CD4-positive, alpha-beta T cell treated with Interleukin-17A for 1 hour (primary cell): ENCODE data around the gene DNAH14.
"Not testable (repeated sequence)": the region's sequence is repeated elsewhere in the genome, so short reads cannot be mapped to it uniquely, and the experiment has no call there.

ENCODE experiments used
- DNase-seq: peaks from one replicate; pipeline ENCODE4 v3.0.0-alpha.2; 2020

The DNAH14 gene

DNA sequence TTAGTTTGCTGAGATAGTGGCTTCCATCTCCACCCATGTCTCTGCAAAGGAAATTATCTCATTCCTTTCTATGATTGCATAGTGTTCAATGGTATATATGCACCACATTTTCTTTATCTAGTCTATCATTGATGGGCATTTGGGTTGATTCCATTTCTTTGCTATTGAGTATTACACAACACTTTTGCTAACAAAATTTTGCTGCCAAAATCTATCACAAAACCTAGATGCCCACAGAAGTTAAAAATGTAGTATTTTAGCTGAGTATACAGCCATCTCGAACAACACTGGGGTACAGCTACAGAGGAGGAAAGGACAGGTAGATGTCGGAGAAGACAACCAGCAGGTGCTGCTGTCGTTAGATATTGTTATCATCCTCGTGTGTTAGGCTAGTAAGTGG is 430.6 kb downstream of the DNAH14 start:
- DNase-seq = no peak

DNA sequence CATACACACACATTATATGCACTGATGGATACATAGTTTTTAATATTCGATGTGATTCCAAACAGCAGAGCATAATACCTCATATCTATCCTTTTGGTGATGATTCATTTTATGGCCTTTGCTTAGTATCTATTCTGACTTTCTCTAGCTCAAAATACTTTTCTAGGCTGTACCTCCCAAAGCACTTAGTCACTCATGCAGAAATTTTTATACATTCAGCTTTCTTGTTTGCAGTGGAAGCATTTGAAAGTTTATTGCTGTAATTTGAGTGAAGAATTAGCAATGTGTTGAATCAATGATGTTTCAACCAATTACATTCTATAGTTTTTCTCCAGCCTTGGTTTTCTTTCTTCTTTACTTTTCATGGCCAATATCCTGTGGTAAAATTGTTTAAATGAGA is 431.7 kb downstream of the DNAH14 start:
- DNase-seq = no peak

DNA sequence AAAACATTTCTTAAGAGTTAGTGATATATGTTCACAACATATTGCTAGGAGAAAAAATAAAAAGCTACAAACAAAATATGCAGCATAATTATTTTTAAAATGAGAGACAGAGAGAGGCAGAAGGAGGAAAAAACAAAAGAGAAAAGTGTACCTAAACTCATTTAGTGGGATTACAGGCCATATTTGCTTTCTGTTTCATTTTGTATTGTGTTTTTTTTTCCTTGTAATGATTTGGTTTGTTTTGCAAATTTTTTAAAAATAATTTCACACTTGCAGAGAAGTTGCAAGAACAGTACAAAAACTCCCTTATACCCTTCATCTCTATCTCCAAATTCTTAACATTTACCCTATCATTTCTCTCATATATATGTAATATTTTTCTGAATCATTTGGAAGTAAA is 433.3 kb downstream of the DNAH14 start:
- DNase-seq = no peak

DNA sequence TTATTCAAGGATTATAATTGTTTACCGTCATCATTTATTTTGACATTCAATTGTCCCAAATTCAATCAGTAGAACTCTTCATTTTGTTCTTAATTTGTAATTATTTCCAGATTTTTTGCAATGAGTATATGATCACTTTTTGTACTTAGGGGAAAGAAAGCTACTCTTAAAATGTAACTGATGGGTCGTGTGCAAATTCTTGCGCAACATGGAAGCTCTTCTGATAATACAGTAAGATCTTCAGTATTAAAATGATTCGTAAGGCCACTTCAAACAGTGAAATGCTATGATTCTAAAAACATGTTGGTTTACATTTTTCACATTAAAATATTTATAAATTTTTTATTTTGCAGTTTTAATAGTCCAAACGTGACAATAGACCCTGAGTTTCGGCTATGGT is 435.0 kb downstream of the DNAH14 start:
- DNase-seq = no peak

DNA sequence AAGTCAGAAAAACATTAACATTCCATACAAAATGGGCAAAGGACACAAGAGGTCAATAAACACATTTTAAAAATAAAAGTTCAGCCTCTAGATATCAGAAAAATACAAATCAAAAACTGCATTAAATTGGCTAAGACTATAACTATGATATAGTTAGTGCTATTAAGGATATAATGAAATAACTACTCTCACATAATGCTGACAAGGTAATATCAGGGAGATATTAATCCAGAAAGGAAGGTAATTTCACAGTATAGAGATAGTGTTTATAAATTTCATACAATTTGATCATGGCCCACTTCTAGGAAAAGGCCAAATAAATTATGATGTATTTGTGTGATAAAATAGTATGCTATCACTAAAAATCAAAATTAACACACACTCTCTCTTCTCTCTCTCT is 436.5 kb downstream of the DNAH14 start:
- DNase-seq = no peak

DNA sequence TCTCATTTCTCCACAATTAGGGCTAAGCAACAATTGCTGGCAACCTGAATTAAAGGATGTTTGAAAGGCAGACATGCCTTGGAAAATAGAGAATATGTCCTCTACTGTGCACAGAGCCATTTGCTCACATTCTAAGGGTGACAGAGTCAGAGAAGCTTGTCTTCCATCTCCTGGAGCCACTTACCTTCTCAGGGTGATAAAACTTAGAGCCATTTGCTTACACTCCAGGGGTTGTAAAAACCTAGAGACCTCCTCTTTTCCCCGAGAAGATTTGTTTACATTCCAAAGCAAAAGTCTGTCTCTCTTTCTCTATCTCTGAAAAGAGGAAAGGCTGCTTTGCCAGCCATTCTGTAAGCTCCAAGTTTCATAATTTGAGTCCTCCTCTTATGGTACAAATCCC is 437.1 kb downstream of the DNAH14 start:
- DNase-seq = no peak

DNA sequence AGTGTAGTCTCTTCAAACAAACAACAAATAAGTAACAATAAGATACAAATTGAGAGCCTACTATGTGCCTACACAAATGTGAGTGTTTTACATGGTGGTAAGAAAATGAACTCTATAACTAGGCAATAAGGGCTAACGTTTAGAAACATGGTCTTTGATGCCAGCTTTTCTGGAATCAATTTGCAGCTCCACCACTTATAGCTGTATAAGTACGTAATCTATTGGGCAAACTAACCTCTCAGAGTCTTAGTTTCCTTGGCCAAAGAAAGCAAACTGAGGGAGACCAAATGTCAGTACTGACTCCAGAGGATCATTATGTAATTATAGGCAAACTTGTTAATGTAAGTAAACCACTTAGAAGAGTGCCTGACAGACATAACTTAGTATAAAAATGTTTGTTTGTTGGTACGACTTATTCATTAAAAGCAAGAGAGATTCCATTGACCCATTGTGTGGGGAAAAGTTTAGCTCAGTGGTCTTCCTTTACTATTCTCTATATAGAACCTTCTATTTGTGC is 438.6 kb downstream of the DNAH14 start:
- DNase-seq = no peak

DNA sequence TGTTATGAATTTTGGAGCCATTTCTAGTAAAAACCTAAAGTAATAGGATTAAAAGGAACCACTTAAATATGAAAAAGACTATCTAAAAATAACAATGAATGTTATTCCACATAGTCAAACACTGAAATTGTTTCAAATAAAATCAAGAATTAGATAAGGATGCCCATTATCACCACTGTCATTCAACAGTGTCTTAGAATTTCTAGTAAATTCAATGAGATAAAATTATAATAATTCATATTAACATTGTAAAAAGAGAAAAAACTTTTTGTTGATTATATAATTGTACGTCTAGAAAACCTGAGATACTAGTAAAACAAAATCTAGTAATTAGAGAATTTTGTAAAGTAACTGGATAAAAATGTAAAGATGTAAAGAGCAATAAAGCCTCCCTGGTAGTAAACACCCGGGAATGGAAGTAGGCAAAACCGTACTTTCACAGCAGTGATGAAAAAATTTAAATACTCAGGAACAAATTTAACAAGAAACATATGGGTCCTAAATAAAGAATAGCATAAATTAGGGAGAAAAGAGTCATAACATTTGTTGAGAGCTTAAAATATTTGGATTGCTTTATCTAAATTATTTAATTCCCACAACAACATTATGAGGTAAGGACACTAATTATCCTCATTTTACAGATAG is 442.0 kb downstream of the DNAH14 start:
- DNase-seq = no peak

DNA sequence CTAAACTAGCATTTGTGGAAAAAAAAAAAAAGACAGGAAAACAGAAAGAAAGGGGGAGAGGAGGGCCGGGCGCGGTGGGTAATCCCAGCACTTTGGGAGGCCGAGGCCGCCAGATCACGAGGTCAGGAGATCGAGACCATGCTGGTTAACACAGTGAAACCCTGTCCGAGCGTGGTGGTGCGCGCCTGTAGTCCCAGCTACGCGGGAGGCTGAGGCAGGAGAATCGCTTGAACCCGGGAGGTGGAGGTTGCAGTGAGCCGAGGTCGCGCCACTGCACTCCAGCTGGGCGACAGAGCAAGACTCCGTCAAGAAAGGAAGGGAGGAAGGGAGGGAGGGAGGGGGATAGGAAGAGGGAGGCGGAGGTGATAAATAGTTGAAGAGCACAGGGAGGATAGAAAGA is 443.7 kb downstream of the DNAH14 start:
- no peak for DNase-seq

DNA sequence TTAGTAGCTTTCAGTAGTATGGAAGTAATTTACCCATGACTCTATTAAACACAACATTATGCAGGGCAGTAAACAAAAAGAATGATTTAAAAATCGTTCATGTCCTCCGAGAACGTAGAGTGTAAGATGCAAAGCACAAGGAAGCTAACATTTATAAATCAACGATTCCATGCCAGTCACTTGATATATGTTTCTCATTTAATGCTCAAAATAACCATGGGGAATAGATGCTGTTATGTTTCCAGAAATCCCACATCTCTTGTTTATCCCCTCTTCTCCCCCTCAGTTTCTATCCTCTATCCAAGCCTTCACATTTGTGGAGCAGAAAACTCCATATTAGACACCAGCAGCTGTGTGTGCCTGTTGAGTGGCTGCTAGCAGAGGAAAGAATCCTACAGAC is 445.5 kb downstream of the DNAH14 start:
- DNase-seq = no peak

DNA sequence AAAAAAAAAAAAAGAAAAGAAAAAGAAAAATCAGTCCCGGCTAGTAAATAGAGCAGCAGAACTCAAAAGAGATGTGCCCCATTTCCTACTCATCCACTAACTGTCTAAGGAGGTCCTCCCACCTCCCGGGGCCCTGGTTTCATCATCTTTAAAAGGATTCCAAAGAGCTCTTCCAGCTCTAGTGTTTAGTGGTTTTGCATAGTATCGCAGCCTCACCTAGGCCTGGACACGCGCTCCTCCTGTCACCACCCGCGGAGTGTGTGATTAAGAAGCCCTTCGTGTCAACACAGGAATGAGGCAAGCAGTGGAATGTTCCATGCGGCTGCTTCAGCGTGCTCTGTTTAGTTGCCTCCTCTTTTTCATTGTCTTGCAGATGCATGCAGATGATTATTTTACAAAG is 449.4 kb downstream of the DNAH14 start:
- no peak for DNase-seq

DNA sequence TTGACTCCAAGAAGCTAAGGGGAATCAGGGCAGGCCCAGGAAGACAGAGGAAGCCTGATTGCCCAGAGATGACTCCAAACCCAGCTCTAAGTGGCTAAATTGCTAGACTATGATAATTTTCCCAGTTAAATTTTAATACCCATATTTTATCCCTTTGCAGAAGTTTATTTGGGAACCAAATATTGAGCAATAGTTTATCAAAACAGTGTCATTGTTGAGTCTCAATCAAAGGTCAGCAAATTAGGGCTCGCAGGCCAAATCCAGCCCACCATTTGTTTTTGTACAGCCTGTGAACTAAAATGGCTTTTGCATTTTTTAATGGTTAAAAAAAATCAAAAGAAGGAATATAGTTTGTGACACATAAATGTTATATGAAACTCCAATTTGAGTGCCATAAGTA is 451.2 kb downstream of the DNAH14 start:
- no peak for DNase-seq

DNA sequence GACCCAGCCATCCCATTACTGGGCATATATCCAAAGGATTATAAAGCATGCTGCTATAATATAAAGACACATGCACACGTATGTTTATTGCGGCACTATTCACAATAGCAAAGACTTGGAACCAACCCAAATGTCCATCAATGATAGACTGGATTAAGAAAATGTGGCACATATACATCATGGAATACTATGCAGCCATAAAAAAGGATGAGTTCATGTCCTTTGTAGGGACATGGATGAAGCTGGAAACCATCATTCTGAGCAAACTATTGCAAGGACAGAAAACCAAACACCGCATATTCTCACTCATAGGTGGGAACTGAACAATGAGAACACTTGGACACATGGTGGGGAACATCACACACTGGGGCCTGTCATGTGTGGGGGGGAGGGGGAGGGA is 457.4 kb downstream of the DNAH14 start:
- DNase-seq = not testable (repeated sequence)

DNA sequence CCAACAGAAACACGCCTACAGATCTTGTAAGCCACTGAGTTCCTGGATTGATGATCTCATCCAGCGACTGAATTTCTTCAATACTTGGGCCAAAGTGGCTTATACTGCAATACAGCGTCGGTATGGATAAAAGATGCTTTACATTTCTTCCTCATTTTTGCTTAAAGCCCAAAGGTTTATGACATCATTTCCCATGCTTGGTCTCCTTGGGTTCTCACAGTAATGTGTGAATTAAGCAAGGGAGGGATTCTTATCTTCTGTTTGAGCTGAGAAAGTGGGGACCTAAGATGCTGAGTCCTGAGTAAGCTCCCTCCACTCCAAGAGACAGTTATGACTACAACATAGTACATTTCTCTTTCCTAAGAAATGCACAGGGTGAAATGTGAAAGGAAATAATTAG is 458.9 kb downstream of the DNAH14 start:
- DNase-seq = no peak

DNA sequence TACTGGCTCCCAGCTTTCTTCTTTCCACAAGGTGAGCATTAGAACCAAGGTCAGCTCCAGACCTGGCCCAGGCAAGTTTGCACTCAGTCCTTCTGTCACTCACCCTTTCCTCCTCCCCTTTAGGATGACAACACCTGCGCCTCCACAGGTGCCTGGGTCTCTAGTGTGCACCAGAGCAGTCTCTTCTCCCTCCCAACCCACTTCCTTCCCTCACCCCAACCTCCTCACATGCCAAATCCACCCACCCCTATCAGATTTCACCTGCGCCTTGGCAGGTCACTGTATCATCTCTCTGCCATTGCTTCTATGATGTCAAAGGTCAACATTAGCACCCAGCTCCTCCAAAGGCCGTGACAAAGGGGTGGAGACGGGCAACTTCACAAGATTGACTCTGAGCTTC is 460.4 kb downstream of the DNAH14 start:
- no peak for DNase-seq

DNA sequence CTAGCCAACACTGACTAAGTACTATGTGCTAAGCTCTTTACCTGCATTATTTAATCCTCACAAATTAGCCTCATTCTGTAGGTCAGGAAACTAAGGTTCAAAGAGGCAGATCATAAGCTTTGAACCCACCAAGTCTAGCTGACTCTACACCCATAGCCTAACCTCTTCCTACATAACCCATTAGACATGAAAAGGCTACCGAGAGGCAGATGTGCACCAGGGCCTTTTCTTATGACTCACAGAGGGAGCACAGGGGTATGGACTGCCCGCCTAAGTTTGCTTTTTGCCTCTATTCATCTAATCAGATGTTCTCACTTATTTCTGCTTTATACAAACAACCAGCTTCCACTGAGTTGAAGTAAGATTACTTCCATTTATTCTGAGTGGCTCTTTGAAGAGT is 466.9 kb downstream of the DNAH14 start:
- DNase-seq = no peak

DNA sequence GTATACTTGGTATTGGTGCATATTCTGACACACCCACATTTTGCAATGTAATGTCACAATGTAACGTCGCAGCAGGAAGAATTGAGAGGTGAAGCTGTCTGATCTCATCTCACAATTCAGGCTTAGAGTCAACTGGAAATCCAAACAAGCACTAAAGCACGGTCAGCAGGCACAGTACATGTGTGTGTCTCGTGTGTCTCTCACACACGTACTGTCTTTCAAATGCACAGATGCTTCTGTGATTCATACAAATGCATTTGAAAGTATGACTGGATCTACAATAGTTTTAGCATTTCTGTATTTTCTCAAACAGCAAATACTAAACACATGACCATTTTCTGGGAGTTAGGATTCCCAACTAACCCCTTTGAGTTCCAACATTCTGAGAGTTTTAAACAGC is 471.5 kb downstream of the DNAH14 start:
- DNase-seq = no peak

DNA sequence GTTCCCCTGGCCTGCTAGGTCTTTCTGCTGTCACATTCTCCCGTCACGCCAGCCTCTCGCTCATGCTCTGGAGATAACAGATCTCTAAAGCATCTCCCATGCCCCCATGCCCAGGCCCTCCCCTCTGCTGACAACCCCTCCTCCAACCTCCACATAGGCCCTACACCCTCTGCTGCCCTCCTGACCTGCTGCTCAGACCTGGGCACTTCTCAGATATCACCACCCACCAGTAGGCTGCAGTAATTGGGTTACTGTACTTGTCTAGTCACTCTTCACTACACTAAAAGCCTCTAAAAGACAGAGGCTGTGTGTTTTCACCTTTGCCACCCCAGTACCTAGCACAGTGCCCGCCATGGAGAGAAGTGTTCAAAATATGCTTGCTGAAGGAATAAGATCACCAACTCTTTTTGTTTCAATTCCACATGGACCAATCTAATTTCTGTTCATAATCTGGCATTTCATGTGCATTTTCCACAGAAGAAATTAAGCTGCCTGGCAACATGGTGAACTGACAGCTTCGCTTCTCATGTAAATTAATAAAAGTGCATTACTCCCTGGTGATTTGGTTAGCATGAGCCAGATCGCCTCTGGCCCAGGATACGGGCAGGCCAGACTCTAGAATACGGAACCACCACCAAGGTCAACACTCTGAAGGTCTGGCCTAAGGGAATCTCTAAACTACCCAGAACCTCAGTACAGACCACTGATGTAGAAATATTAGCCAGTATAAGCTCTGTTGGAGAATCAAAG is 477.7 kb downstream of the DNAH14 start:
- DNase-seq = no peak

DNA sequence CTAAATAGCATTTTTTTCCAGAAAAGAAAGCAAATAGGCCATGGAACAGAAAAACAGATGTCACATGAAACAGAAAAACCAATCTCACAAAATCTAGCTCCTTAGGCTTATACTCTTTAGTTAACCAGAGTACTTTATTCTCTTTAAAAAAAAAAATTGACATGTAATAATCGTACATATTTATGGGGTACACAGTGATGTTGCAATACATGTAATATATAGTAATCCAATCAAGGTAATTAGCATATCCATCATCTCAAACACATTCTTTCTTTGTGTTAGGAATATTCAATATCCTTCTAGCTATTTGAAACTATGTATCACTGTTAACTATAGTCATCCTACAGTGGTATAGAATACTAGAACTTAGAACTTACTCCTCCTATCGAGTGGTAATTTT is 478.3 kb downstream of the DNAH14 start:
- no peak for DNase-seq

DNA sequence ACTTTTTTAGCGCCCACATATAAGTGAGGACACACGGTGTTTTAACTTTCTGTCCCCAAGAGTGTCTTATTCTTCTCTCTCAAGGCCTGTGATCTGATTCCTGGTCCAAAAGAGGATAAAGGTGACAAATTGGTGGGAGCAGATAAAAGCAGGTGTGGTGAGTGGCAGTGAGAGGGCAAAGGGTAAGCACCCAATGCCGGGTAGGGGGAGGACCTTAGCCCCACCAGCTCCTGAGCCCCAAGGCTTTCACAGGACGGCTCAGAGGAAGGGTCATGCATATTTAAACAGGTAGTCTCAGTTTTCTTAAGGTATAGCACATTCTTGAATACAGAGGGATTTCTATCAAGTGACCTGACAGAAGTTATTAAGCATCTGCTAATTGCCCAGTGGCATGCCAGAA is 478.8 kb downstream of the DNAH14 start:
- DNase-seq = no peak

DNA sequence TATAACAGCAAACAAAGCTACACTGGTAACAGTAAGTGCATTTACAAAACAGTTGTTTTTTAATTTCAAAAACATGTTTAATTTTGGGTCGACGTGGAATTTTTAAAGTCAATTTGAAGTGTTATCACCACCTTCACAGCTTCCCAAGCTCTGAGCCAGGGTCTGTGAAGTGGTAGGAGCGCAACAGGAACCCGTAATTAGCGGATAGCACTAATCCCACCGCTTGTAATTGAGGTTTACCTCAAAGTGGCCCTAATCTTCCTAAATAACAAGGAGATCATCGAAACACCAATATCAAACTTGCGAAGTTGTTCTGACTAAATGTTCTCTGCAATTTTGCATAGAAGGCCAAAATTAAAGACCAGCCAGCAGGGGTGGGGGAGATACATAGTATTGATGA is 479.6 kb downstream of the DNAH14 start:
- no peak for DNase-seq

DNA sequence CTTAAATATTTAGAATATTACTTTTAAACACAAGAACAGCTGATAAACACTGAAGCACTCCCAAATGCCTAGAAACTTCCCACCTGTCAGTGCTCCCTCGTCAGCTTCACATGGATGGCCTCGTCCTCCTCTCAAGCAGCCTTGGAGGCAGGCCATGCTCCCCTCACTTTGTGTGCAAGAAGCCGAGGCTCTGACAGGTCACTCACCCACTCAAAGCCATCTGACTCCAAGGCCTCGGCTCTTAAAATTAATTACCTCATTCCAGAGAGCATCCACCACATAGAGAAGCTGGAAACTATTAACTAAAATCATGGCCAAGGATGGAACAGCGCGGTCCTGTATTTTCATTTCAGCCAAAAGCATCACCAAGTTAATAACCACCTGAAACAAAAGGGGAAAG is 480.6 kb downstream of the DNAH14 start:
- DNase-seq = no peak

DNA sequence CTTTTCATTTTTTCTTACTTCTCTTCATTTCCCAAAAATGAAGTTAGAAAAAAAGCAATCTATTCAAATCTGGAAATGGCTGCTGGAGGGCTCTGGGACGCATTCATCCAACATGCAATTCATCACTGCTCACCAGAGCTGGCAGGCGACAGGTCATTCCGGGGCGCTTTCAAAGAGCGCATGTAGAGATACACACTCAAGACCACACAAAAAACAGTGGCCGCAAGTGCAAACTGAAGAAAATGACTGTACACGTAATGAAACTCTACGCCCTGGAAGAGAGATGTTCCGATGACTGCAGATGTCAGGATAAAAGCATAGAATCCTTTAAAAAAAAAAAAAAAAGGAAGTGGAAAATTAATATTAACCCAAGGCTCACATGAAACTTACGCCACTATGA is 482.8 kb downstream of the DNAH14 start:
- no peak for DNase-seq

DNA sequence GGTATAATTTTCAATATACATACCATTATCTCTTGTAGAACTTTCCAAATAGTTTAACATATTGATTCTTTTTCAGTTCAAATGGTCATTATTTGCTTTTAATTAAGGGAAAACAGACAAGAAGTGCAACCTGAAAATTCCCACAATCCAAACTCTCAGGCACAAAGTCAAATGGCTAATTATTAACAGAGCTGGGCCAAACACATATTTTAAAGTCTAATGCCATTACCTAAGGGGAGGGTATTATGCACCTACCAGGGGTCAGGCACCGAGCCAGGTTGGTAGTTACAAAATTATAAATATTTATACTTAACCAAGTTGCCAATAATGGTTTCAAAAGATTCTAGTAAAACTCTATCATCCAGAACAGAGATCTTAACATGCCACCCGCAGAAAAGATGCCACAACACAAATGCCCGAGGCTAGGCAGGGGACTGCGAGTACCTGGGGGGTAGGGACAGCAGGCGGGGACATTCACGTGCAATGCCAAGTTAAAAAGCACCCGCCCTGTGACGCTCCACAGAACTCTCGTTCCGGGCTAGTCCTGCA is 483.4 kb downstream of the DNAH14 start:
- no peak for DNase-seq
